Activated naive CD4-positive, alpha-beta T cell treated with anti-CD3 and anti-CD28 coated beads, Interleukin-2, amount 50 U/mL, for 72 hours (primary cell): ENCODE measurements around the gene GFRA1. TPM values are rescaled to one million over a fixed set of nuclear protein-coding genes. Genes with fewer than 3 reads are reported as not detected.

Source experiments
- ATAC-seq, 2 donors: fragments of 150-1000 bp; cut with Tn5 transposase; 2 replicates each; pipeline ENCODE4 v1.10.0; 2021; ENCODE audit warnings: mild to moderate bottlenecking in 2 of 2, moderate library complexity in 2 of 2
- DNase-seq, 2 donors: peaks; one replicate each; pipeline ENCODE4 v3.0.0; 2021 to 2022; ENCODE audit warnings: low spot score in 2 of 2
- H3K27ac Mint-ChIP-seq, 2 donors: one replicate each; pipeline ENCODE4 v1.8.0; 2022; ENCODE audit warnings: mild to moderate bottlenecking in 2 of 2, mixed read lengths in 2 of 2
- H3K36me3 Mint-ChIP-seq, 2 donors: one replicate each; pipeline ENCODE4 v1.8.0; 2022; ENCODE audit warnings: mixed read lengths in 2 of 2
- H3K9me3 Mint-ChIP-seq, 2 donors: one replicate each; pipeline ENCODE4 v1.8.0; 2022; ENCODE audit warnings: mixed read lengths in 2 of 2
- total RNA-seq, 2 donors: library from RNA; stranded (reverse); gene quantifications; one replicate each; pipeline ENCODE4 v1.2.3, GENCODE V29; 2022

GFRA1 gene
- total RNA-seq, 2 donors from 2014 or later = 0.20 TPM; not detected in 1

GRCh38 chr10:116278846-116279245, 5.8 kb upstream of the GFRA1 start:
- Mint-ChIP-seq H3K36me3 (peaks cover 0 to 8% of the 10 kb centered on the region in 2 donors), H3K9me3 (peaks cover 0 to 6% of the 10 kb centered on the region in 2 donors), H3K27ac (no peak overlapping the region)
- DNase-seq (no peak), ATAC-seq (no peak)

GRCh38 chr10:116276981-116277380, 4.0 kb upstream of the GFRA1 start:
- no peak overlapping the region for H3K27ac Mint-ChIP-seq
- H3K36me3 Mint-ChIP-seq = peaks cover 6 to 13% of the 10 kb centered on the region in 2 donors
- peaks cover 0 to 6% of the 10 kb centered on the region in 2 donors for H3K9me3 Mint-ChIP-seq
- no peak for DNase-seq
- no peak for ATAC-seq

DNA sequence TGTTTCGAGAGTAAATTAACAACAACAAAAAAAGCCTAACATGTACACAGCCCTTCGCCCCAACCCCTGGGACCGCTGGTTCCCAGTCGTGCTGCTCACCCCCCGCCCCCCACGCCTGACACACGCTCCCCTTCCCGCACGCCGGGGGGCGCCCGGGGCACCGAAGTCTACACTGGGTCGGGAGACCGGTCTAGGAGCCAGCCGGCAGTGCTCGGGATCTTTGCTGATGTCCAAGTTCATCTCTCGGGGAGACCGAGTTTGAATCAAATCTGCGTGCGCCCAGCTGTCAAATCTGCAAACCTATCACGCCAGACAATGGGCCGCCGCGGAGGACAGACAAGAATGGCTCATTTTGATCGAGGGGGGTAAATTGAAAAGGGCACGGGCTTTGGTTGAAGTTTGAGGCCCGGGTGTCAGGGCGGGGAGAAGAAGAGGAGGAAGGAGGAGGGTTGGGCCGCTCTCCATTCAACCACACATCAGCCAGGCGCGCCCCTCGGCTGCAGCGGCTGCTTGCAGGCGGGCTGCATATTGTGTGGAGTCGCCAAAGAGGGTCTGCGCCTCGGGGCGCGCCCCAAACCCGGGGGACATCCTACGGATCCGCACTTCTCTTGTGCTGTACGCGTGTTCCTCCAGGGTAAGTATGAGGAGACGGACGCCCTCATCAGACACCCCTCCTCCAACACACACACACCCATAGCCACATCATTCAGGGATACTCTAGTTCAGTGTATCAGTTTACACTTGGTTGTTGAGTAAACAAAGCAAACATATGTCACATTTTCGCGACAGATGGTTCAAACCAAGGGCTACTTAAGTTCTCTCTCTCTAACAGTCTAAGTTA, 1.3 kb upstream of the GFRA1 start:
- Mint-ChIP-seq H3K27ac (no peak overlapping the region), H3K9me3 (peaks cover 0 to 3% of the 10 kb centered on the region in 2 donors), H3K36me3 (peaks cover 6 to 13% of the 10 kb centered on the region in 2 donors)
- ATAC-seq (no peak), DNase-seq (no peak)

- no peaks in the 10 kb centered on the region for H3K9me3 Mint-ChIP-seq
- ATAC-seq (peak in 1 of 2 donors; percentile 11), DNase-seq (peak in 1 of 2 donors; percentile 6)
- H3K36me3 Mint-ChIP-seq = peaks cover 6 to 13% of the 10 kb centered on the region in 2 donors
- H3K27ac Mint-ChIP-seq = no peak overlapping the region
Measured at GRCh38 chr10:116271593-116272439, 1.2 kb downstream of the GFRA1 start.

GRCh38 chr10:116270771-116271592, 2.0 kb downstream of the GFRA1 start:
- no peak overlapping the region for H3K27ac Mint-ChIP-seq
- ATAC-seq (no peak), DNase-seq (no peak)
- H3K9me3 Mint-ChIP-seq = no peaks in the 10 kb centered on the region
- peaks cover 6 to 15% of the 10 kb centered on the region in 2 donors for H3K36me3 Mint-ChIP-seq

DNA sequence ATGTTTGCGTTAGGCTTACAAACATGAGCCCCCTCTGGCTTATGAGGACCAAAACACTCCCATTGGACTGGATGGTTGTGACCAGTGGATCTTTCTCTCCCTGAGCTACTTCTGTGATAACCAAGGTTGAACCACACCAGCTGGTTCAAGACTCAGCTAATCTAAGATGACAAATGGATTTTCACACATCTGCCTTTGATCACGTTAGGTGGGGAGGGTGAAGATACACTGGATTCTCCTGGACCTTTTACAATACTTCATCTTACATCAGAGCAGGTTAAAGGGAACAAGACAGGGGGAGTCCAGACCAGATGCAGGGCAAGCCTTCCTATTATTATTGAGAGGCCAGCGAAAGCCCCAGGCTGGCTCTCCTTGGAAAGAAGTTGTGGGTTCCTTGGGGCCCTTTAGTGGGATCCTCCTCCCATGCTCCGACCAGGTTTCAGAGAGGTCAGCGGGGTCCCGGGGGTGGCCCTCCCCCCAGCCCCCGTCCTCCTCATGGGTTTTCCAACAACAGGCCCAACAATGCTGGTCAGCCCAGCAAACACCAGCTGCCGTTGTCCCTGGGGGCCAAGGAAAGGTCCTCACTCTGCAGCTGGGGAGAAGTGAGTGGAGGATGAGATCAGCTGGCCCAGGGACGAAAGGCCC, 2.8 kb downstream of the GFRA1 start:
- Mint-ChIP-seq H3K36me3 (peaks cover 6 to 18% of the 10 kb centered on the region in 2 donors), H3K27ac (no peak overlapping the region), H3K9me3 (no peaks in the 10 kb centered on the region)
- DNase-seq = no peak
- no peak for ATAC-seq

- H3K9me3 Mint-ChIP-seq = no peaks in the 10 kb centered on the region
- no peak for ATAC-seq
- no peak for DNase-seq
- H3K36me3 Mint-ChIP-seq = peaks cover 6 to 17% of the 10 kb centered on the region in 2 donors
- no peak overlapping the region for H3K27ac Mint-ChIP-seq
Measured at GRCh38 chr10:116269619-116270018, 3.4 kb downstream of the GFRA1 start.

DNA sequence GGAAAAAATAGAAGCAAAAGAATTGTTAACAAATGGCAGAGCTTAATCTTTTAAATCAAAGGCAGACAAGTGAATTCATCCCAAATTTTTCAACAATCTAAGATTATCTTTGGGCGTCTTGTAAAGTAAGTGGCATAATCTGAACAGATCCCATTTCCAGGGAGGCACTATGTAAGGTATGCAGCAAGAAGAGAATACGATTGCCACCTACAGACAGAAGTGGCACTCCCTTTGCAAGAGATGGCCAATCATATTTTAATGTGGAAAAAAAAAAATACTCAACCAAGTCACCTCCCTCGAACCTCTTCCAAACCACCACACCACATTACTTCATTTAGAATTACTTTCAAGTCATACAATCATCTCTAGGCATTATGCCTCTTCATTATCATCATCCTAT, 4.0 kb downstream of the GFRA1 start:
- Mint-ChIP-seq H3K27ac (no peak overlapping the region), H3K36me3 (peaks cover 6 to 11% of the 10 kb centered on the region in 2 donors), H3K9me3 (no peaks in the 10 kb centered on the region)
- ATAC-seq (no peak), DNase-seq (no peak)

GRCh38 chr10:116265686-116266085, 7.3 kb downstream of the GFRA1 start:
- Mint-ChIP-seq H3K9me3 (no peaks in the 10 kb centered on the region), H3K36me3 (peaks cover 0 to 5% of the 10 kb centered on the region in 2 donors), H3K27ac (no peak overlapping the region)
- DNase-seq = no peak
- ATAC-seq = no peak

DNA sequence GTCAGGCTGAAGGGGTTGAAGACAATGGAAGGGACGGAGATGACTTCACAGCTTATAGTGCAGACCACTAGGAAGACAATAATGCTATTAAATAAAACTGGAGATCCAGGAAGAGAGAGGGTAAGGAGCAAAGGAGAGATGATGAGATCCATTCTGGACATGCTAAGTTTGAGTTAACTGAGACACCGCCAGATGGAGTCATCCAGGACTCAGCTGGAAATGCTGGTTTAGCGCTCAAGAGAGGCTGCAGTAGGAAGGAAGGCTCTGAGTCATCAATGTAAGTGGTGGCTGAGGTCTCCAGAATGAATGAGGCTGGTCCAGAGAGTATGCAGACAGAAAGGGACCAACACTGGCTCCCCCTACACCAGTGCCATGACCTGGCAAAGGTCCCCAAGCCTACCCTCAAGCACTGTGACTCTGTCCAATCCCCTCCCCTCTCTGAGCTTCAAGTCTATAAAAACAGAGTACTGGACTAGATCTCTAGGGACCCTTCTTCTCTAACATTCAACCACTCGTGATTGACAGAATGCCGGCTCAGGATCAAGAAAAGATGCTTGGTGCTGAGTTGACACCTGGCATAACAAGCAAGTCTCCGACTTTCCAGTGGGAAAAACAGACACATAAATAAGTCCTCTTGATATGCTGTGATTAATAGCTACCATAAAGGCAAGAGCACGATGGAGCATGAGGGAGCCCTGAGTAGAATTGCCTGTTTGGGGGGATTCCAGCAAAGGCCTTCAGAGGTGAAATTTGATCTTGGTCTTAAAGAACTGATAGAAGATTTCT, 8.9 kb downstream of the GFRA1 start:
- Mint-ChIP-seq H3K9me3 (no peaks in the 10 kb centered on the region), H3K36me3 (peaks cover 0 to 5% of the 10 kb centered on the region in 2 donors), H3K27ac (no peak overlapping the region)
- no peak for ATAC-seq
- DNase-seq = no peak

GRCh38 chr10:116262678-116263077, 10.3 kb downstream of the GFRA1 start:
- DNase-seq (no peak), ATAC-seq (no peak)
- Mint-ChIP-seq H3K9me3 (no peaks in the 10 kb centered on the region), H3K27ac (no peak overlapping the region), H3K36me3 (peaks cover 0 to 5% of the 10 kb centered on the region in 2 donors)

- DNase-seq = no peak
- ATAC-seq = no peak
- Mint-ChIP-seq H3K27ac (no peak overlapping the region), H3K9me3 (no peaks in the 10 kb centered on the region), H3K36me3 (no peaks in the 10 kb centered on the region)
Measured at GRCh38 chr10:116260599-116260998, 12.4 kb downstream of the GFRA1 start.

GRCh38 chr10:116259638-116260037, 13.4 kb downstream of the GFRA1 start:
- DNase-seq (no peak), ATAC-seq (no peak)
- H3K9me3 Mint-ChIP-seq = no peaks in the 10 kb centered on the region
- no peak overlapping the region for H3K27ac Mint-ChIP-seq
- no peaks in the 10 kb centered on the region for H3K36me3 Mint-ChIP-seq

GRCh38 chr10:116257785-116258184, 15.2 kb downstream of the GFRA1 start:
- Mint-ChIP-seq H3K27ac (no peak overlapping the region), H3K36me3 (no peaks in the 10 kb centered on the region), H3K9me3 (no peaks in the 10 kb centered on the region)
- DNase-seq = no peak
- no peak for ATAC-seq

DNA sequence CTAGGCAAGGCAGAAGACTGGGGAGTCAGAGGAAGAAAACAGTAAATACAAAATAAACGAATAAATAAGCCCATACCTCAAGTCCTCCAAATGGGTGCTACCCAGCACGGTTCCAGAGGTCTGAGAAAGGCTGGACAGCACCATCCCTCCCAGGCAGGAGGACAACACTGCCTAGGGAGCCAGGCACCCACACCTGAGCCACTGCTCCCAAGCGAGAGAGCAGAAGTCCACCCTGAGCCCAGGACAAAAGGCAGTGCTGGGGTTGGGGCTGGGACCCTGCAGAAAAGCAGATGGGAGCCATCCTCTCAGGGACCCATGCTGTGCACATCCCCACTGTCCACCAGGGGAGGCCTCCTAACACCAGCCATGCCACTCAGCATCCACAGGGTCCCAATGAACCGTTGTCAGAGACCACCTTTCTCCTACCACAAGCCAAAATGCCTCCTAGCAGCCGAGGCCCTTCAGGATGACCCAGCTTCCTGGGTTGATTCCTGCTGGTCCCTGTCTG, 16.2 kb downstream of the GFRA1 start:
- Mint-ChIP-seq H3K9me3 (no peaks in the 10 kb centered on the region), H3K36me3 (no peaks in the 10 kb centered on the region)
- ATAC-seq = no peak

More for the DNA sequence above, 16.2 kb downstream of the GFRA1 start:
- DNase-seq = no peak
- H3K27ac Mint-ChIP-seq = no peak overlapping the region
